Aorta (tissue), 5 donors: ENCODE results near the gene PLCB1. TPM values are rescaled to one million over a fixed set of nuclear protein-coding genes. Genes with fewer than 3 reads are reported as not detected.
A peak's percentile ranks its signal among the peaks of the same experiment; 100 is the strongest.

Experiments
- ATAC-seq: fragments of 200-7000 bp; cut with Tn5 transposase; one replicate; pipeline ENCODE4 v1.9.1; 2022; ENCODE audit warnings: moderate library complexity; ENCODE audit not compliant: low FRiP score
- DNase-seq, 2 donors: peaks; one replicate each; pipeline ENCODE4 v3.0.0-alpha.2; 2020
- H3K27ac ChIP-seq, 2 donors: one replicate each; pipeline ENCODE4 v1.5.1; 2013; ENCODE audit warnings: low read length in 2 of 2, mild to moderate bottlenecking in 2 of 2, moderate library complexity in 2 of 2, control low read depth in 1 of 2, inconsistent platforms in 1 of 2, low read depth in 1 of 2
- H3K27me3 ChIP-seq, 2 donors: one replicate each; pipeline ENCODE4 v1.6.1; 2013; ENCODE audit warnings: control low read depth in 1 of 2, low read length in 1 of 2, mild to moderate bottlenecking in 1 of 2, moderate library complexity in 1 of 2; ENCODE audit not compliant: insufficient read depth in 2 of 2, control insufficient read depth in 1 of 2
- H3K36me3 ChIP-seq, 2 donors: one replicate each; pipeline ENCODE4 v1.6.1; 2013; ENCODE audit warnings: control low read depth in 1 of 2, low read length in 1 of 2, mild to moderate bottlenecking in 1 of 2; ENCODE audit not compliant: insufficient read depth in 2 of 2, control insufficient read depth in 1 of 2
- H3K4me1 ChIP-seq, 2 donors: one replicate each; pipeline ENCODE4 v1.6.1; 2013; ENCODE audit warnings: low read length in 2 of 2, control low read depth in 1 of 2, mild to moderate bottlenecking in 1 of 2, moderate library complexity in 1 of 2; ENCODE audit not compliant: insufficient read depth in 2 of 2, control insufficient read depth in 1 of 2
- H3K4me3 ChIP-seq, 2 donors: one replicate each; pipeline ENCODE4 v1.5.1; 2013; ENCODE audit warnings: low read length in 2 of 2, control low read depth in 1 of 2, mild to moderate bottlenecking in 1 of 2
- H3K9me3 ChIP-seq: one replicate; pipeline ENCODE4 v1.6.1; 2013; ENCODE audit warnings: mild to moderate bottlenecking, low read length; ENCODE audit not compliant: control insufficient read depth
- WGBS, 2 donors: extraction: QIAGEN DNeasy Blood & Tissue Kit; methylation state at CpG; one replicate each; pipeline ENCODE4 v1.1.7; 2013; 5-methylcytosine and 5-hydroxymethylcytosine counted together
- intact Hi-C, 2 donors: fragments of 100-400 bp; cut with DNase I; formaldehyde crosslinking; loops; one replicate each; pipeline versions ENCODE4 v1.14.2 to v1.15.0; 2022
- polyA plus RNA-seq, 2 donors: library from polyadenylated mRNA; stranded (reverse); fragments of 200-250 nt; gene quantifications; one replicate each; pipeline ENCODE4 v1.2.3, GENCODE V29; 2013
- total RNA-seq, 2 donors: library from RNA; stranded (reverse); fragmentation: NEBNext Ultra II Directional; extraction: Animal tissue kit (Norgen Biotek cat#: 25700); gene quantifications; one replicate each; pipeline ENCODE4 v1.2.1, GENCODE V29; 2021
- donor health status: healthy with polysubstance abuse.
- donor health status: Bipolar disorder and iron deficiency.
- donor health status: DM: no; HTN: no; CAD: no.
- donor health status: DM: no; HTN: no; CAD: no.
- donor health status: DM: yes; HTN: yes; CAD: no.

PLCB1 gene
- total and polyA plus RNA-seq, 4 donors, result 1.4 to 35.0 (median 6.6) TPM

DNA sequence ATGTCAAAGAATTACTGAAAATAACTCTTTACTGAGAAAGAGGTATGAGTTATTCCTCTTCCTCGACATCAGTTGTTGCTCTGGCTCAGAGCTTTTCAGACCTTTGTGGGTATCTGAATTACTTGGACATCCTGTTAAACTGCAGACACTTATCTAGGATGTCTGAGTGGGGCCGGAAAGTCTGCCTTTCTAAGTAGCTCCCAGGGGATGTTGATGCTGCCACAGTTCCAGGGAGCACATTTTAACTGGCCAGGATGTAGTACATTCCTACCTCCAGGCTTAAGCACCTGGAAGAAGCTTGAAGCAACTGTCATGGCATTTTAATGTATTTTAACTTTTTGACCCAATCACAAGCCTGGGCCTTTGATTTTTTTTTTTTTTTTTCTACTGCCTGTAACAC, 671.0 kb downstream of the PLCB1 start:
- Histone ChIP-seq H3K9me3 (no peaks in the 10 kb centered on the region), H3K4me3 (no peak overlapping the region), H3K27me3 (no peaks in the 10 kb centered on the region), H3K36me3 (no peaks in the 10 kb centered on the region), H3K27ac (no peak overlapping the region), H3K4me1 (no peaks in the 10 kb centered on the region)
- WGBS, 2 donors, result 9 to 12% methylated on average over 2 of the region's 2 CpGs
- intact Hi-C loops, result no loop called here
- no peak for DNase-seq
- ATAC-seq, result no peak

DNA sequence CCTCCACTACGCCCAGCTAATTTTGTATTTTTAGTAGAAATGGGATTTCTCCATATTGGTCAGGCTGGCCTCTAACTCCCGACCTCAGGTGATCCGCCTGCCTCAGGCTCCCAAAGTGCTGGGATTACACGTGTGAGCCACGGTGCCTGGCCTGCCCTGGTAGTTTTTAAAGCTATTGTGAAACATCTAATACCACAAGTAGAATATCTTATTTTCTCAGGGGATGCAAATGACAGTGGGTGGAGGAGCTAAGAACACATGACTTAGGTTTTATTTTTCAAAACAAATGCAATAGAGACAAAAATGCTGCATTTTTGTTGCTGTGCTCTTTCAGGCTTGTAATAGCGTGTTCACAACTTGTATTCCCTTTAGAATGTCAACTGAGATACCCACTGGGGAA, 671.9 kb downstream of the PLCB1 start:
- intact Hi-C loops, result no loop called here
- DNase-seq, result no peak
- ATAC-seq, result no peak
- 95% methylated on average over 6 of the region's 6 CpGs for WGBS, 2 donors
- Histone ChIP-seq H3K27ac (no peak overlapping the region), H3K9me3 (no peaks in the 10 kb centered on the region), H3K4me3 (no peak overlapping the region), H3K27me3 (no peaks in the 10 kb centered on the region), H3K36me3 (no peaks in the 10 kb centered on the region), H3K4me1 (no peaks in the 10 kb centered on the region)

DNA sequence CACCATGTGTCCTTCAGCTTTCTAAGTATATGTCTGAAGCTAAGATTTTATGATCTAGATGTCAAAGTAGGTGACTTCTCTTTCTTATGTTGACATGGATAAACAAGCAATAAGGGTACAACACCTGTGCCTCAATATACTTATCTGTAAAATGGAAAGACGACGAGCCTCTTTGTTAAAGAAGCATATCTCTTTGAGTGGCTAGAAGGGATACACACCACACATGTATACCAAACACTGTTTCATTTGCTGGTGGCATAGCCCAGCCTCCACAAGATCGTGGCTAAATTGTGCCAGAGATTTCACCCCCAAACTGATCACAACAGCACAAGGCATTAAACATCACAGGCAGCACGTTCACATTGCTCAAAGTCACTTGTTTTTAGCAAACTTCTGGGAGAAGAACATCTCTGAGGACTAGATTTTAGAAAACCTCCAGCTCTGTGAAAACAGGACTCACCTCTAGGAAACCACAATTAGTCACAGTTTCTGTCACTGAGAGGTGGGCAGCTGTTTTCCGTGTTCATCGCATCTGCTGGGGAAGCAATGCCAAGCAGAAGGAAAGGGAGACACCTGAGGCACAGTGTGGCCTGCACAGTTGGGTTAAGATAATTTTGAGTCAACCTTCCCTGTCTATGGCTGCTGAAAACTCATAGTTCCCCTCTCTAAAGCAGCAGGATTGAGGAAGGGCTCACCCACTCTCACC, 673.8 kb downstream of the PLCB1 start:
- H3K4me1 ChIP-seq, result no peaks in the 10 kb centered on the region
- ATAC-seq, result no peak
- H3K9me3 ChIP-seq, result no peaks in the 10 kb centered on the region
- WGBS, 2 donors, result 92 to 94% methylated on average over 6 of the region's 6 CpGs
- no peak overlapping the region for H3K4me3 ChIP-seq
- intact Hi-C loops, result no loop called here
- H3K27me3 ChIP-seq, result no peaks in the 10 kb centered on the region
- DNase-seq, result no peak
- H3K27ac ChIP-seq, result no peak overlapping the region
- H3K36me3 ChIP-seq, result no peaks in the 10 kb centered on the region

DNA sequence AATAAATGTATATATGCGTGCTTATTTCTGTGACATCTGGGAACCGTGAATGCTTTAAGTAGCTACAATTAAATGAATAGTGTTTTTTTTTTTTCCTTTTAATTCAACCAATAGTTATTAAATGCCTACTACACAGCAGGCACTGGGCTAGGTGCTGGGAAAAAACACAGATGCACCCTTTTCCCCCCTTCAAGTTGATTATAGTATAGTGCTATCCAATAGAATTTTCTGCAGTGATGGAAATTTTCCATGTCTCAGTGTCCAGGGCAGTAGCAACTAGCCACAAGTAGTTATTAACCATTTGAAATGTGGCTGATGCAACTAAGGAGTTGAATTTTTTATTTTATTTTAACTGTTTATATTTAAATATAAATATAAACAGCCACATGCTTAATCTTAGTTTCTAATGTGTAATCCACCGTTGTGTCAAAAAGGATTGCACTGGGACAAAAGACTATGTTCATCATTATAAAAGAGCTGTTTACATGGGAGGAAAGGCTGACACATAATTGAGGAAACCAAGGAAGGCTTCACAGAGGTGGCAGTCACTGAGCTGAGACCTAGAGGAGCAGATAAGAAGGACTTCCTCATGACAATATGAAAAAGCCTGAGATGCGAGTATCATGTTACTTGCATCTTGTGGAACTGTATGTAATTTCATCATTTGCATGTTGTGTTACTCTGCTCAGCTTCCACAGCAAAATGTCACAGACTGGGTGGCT, 675.6 kb downstream of the PLCB1 start:
- no peaks in the 10 kb centered on the region for H3K9me3 ChIP-seq
- H3K27ac ChIP-seq, result no peak overlapping the region
- DNase-seq, result no peak
- 89 to 91% methylated on average over 4 of the region's 4 CpGs for WGBS, 2 donors
- no peak for ATAC-seq
- H3K27me3 ChIP-seq, result no peaks in the 10 kb centered on the region
- H3K4me3 ChIP-seq, result no peak overlapping the region
- H3K4me1 ChIP-seq, result no peaks in the 10 kb centered on the region
- intact Hi-C loops, result no loop called here
- H3K36me3 ChIP-seq, result no peaks in the 10 kb centered on the region

DNA sequence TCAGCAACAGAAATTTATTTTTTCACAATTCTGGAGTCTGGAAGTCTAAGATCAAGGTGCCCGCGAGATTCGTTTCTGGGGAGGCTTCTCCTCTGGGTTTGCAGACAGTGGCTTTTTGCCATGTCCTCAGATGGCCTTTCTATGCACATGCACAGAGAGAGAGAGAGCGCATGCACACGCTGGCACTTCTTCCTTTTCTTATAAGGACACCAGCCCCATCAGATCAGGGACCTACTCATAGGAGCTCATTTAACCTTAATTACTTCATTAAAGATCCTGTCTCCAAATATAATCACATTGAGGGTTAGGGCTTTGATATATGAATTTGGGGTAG, 676.1 kb downstream of the PLCB1 start:
- H3K4me1 ChIP-seq, result no peaks in the 10 kb centered on the region
- no peaks in the 10 kb centered on the region for H3K36me3 ChIP-seq
- ATAC-seq (no peak), DNase-seq (no peak)
- no peaks in the 10 kb centered on the region for H3K27me3 ChIP-seq
- 41 to 55% methylated on average over 5 of the region's 5 CpGs for WGBS, 2 donors
- intact Hi-C loops, result no loop called here
- no peak overlapping the region for H3K27ac ChIP-seq
- no peaks in the 10 kb centered on the region for H3K9me3 ChIP-seq
- no peak overlapping the region for H3K4me3 ChIP-seq

DNA sequence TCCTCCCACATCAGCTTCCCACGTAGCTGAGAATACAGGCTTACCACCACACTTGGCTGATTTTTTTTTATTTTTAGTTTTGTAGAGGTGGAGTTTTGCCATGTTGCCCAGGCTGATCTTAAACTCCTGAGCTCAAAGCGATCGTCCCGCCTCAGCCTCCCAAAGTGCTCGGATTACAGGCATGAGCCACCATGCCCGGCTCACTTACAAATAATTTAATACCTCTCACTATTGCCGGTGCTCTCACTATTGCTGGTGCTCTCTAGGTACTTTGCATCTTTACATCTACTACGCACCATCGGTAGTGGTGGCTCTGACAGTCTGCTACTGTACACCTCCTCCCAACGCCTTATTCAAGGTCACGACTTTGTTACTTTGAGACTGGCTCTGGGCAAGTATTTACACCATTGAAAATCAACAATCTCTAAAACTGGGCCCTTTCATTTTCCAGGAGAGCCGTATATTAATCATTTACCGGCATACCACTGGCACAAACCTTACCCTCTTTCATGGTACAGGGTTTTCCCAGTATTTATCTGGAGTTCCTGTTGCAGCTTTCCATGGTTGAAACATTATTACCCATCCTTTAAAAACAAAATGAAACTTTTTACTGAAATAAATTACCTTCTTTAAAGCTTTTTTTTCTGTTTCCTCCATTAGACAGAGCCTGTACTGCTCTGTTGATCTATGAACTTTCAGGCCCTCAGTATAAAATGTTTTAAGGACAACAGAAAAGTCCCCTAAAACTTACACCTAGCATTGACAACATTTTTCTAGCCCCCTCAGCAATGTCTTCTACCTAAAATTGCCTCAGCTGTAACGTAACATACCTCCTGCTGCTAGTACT, 677.3 kb downstream of the PLCB1 start:
- DNase-seq, result no peak
- Histone ChIP-seq H3K9me3 (no peaks in the 10 kb centered on the region), H3K4me1 (no peaks in the 10 kb centered on the region), H3K36me3 (no peaks in the 10 kb centered on the region), H3K4me3 (no peak overlapping the region), H3K27ac (no peak overlapping the region), H3K27me3 (no peaks in the 10 kb centered on the region)
- 91 to 92% methylated on average over 14 of the region's 14 CpGs for WGBS, 2 donors
- intact Hi-C loops, result no loop called here
- ATAC-seq, result no peak

DNA sequence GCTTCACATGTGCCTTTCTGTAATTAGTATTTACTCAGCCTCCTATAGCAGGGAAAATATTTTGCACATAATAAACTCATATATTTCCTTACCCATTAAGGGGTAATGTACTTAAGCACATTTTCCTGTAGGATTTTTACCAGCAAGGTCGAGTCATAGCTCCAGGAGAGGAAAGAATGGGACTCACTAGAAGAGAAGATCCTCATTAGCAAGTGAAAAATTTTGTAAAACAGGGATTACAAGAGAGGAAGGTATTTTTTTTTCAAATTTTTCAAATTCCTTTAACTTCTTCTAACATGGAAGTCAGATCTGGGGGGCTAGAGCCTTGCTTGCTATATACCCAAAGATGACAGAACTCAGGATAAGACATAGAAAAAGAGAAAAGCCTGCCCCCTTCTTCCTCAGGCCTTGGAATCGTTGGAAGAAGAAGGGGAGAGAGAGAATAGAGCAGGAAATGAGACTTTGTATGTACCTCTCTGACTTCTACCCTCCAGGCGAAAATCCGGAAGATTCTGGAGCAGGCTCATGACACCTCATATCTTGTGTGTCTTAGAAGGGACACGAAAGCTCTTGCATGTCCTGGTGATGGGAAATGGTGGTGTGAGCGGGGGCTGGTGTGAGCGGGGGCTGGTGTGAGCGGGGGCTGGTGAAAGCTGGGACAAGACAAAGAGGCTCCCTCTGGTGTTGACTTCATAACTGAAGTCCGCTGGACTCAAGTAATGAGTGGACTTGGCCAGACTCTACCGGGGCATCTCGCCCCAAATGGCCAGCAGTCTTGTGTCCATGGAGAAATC, 679.9 kb downstream of the PLCB1 start:
- Histone ChIP-seq H3K9me3 (no peaks in the 10 kb centered on the region), H3K36me3 (no peaks in the 10 kb centered on the region), H3K4me3 (no peak overlapping the region), H3K27me3 (no peaks in the 10 kb centered on the region), H3K27ac (no peak overlapping the region), H3K4me1 (no peaks in the 10 kb centered on the region)
- DNase-seq (no peak), ATAC-seq (no peak)
- intact Hi-C loops, result no loop called here
- 94 to 98% methylated on average over 11 of the region's 11 CpGs for WGBS, 2 donors

DNA sequence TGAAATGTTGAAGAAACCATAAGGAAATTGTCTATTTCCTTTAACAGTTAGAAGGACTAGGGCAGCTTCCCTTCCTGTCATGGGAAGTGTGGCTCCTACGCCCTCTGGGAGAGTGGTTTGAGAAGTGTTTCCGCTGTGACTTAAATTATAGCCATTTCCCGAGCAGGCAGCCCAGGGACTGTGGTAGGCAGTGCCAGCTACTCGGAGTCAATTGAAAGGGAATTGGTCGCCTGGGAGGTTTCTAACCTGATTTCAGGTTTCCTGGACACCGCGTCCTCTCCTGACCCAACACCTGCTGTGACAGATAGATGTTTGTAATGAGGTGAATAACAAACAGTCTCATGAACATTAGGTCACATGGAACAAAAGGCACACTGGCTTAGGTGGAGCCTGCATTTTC, 680.8 kb downstream of the PLCB1 start:
- ATAC-seq (peak; percentile 60), DNase-seq (no peak)
- Histone ChIP-seq H3K27me3 (no peaks in the 10 kb centered on the region), H3K27ac (no peak overlapping the region), H3K4me3 (no peak overlapping the region), H3K9me3 (no peaks in the 10 kb centered on the region), H3K36me3 (no peaks in the 10 kb centered on the region), H3K4me1 (no peaks in the 10 kb centered on the region)
- intact Hi-C loops, result no loop called here
- WGBS, 2 donors, result 52 to 54% methylated on average over 7 of the region's 7 CpGs
